ENCODE measurements around the gene ENKD1. TPM values are rescaled to one million over a fixed set of nuclear protein-coding genes. Genes with fewer than 3 reads are reported as not detected.
A peak's percentile ranks its signal among the peaks of the same experiment; 100 is the strongest.

The ENKD1 gene
- total and polyA plus RNA-seq, 2 of the 4 experiments (the other 2 are of a cell fraction) = 2.9 to 6.3 TPM

GRCh38 chr16:67652578-67653127 is 13.9 kb downstream of the ENKD1 start (continued):
- TF ChIP-seq USF2 (IDR thresholded peaks at IDR 0.05; ENCODE audit: low read depth, low read length) = no peak
- TF ChIP-seq MXI1 (IDR thresholded peaks at IDR 0.05; ENCODE audit: borderline replicate concordance, low read depth, low read length) = no peak

GRCh38 chr16:67651847-67652246 is 14.7 kb downstream of the ENKD1 start:
- Histone ChIP-seq H3K36me3 (ENCODE audit: control insufficient read depth, insufficient read depth, low read length) (no peaks in the 10 kb centered on the region), H2BK5ac (ENCODE audit: low read depth, low read length, poor library complexity, severe bottlenecking) (no peak overlapping the region), H3K4me1 (ENCODE audit: control insufficient read depth, insufficient read depth, low read length) (peaks cover 4% of the 10 kb centered on the region; the same call in 1 of the 2 replicates), H3K4me3 (ENCODE audit: insufficient read depth, low read depth, low read length) (no peak overlapping the region), H4K5ac (ENCODE audit: low read depth, low read length) (no peak overlapping the region), H2BK20ac (ENCODE audit: low read depth, low read length) (no peak overlapping the region), H2AFZ (replicated peaks; ENCODE audit: low read length, poor library complexity) (peak overlapping the region; percentile 19), H2BK15ac (ENCODE audit: low read depth, low read length) (no peak overlapping the region), H4K91ac (ENCODE audit: insufficient read depth, low read depth, low read length) (no peak overlapping the region), H3K23ac (ENCODE audit: low read depth, low read length) (no peak overlapping the region), H3K9me1 (ENCODE audit: insufficient read depth, low read length) (peaks cover 3% of the 10 kb centered on the region; the same call in 1 of the 2 replicates), H2BK120ac (ENCODE audit: low read depth, low read length) (no peak overlapping the region), H3K79me1 (ENCODE audit: low read depth in 1 of 2, low read length in 2 of 2) (no peaks in the 10 kb centered on the region), H3K18ac (ENCODE audit: low read depth, low read length) (no peak overlapping the region), H3K4me2 (ENCODE audit: low read depth, low read length) (no peak overlapping the region), H3K14ac (replicated peaks; ENCODE audit: low read depth, low read length) (no peak overlapping the region), H3K27me3 (ENCODE audit: control insufficient read depth, insufficient read depth, low read length) (peaks cover 54% of the 10 kb centered on the region), H4K20me1 (ENCODE audit: insufficient read depth, low read length) (peaks cover 9% of the 10 kb centered on the region), H3K4ac (ENCODE audit: low read depth, low read length) (no peak overlapping the region), H3K9ac (ENCODE audit: low read depth, low read length) (no peak overlapping the region), H4K8ac (ENCODE audit: low read depth in 2 of 2, low read length in 2 of 2) (no peak overlapping the region), H3K9me3 (ENCODE audit: control insufficient read depth, insufficient read depth, low read length) (no peaks in the 10 kb centered on the region), H3K27ac (ENCODE audit: insufficient read depth, low read length) (no peak overlapping the region), H2AK9ac (replicated peaks; ENCODE audit: low read depth, low read length, poor library complexity) (no peak overlapping the region), H3K56ac (ENCODE audit: extremely low read depth, insufficient read depth, low read length) (no peak overlapping the region), H2AK5ac (ENCODE audit: low read depth, low read length) (no peak overlapping the region)
- intact Hi-C loops (cut with micrococcal nuclease) = no loop called here
- 100% methylated on average over 1 of the region's 4 CpGs; no CpG with 5 or more reads in 1 of the 2 experiments for WGBS, 2 experiments (ENCODE audit: extremely low coverage in 2 of 2, insufficient read length in 1 of 2)
- ChIA-PET CTCF (interaction anchor here (1.4 kb wide), 1 partner anchor 131 kb away, joined by 5 read pairs; no protein-coding TSS in a partner anchor), POLR2A (ENCODE audit: unreplicated experiment) (no interaction called here)
- in situ Hi-C loops (cut with MboI; ENCODE audit: low sequenced_read_pairs) = no loop called here
- ATAC-seq (ENCODE audit: low read depth) (no peak), DNase-seq (no peak)
- BruUV-seq (replicated peaks) = no TSS peak
- dilution Hi-C loops (cut with HindIII; ENCODE audit: low sequenced_read_pairs, unreplicated experiment) = no loop called here
- TF ChIP-seq ELK1 (IDR thresholded peaks at IDR 0.05; ENCODE audit: borderline replicate concordance, low read depth, low read length) (no peak), MAZ (IDR thresholded peaks at IDR 0.05; ENCODE audit: borderline replicate concordance, low read depth, low read length) (no peak), MXI1 (IDR thresholded peaks at IDR 0.05; ENCODE audit: borderline replicate concordance, low read depth, low read length) (no peak), SMC3 (IDR thresholded peaks at IDR 0.05; ENCODE audit: low read depth, low read length) (no peak), RAD21 (IDR thresholded peaks at IDR 0.05; ENCODE audit: low read length) (no peak), CEBPB (IDR thresholded peaks at IDR 0.05; ENCODE audit: low read depth, low read length) (no peak), POLR2A (IDR thresholded peaks at IDR 0.05; ENCODE audit: low read depth, low read length) (no peak), BHLHE40 (IDR thresholded peaks at IDR 0.05; ENCODE audit: low read depth, low read length) (no peak), RCOR1 (IDR thresholded peaks at IDR 0.05; ENCODE audit: insufficient replicate concordance, low read length) (no peak), MAFK (IDR thresholded peaks at IDR 0.05; ENCODE audit: low read depth, low read length) (no peak), CHD1 (IDR thresholded peaks at IDR 0.05; ENCODE audit: low read depth, low read length) (no peak), USF2 (IDR thresholded peaks at IDR 0.05; ENCODE audit: low read depth, low read length) (no peak), RFX5 (IDR thresholded peaks at IDR 0.05; ENCODE audit: low read depth, low read length) (no peak)
